ENCODE data around the gene FOXD4L1.
"Not testable (repeated sequence)": the region's sequence is repeated elsewhere in the genome, so short reads cannot be mapped to it uniquely, and the experiment has no call there.

Gene FOXD4L1

GRCh38 chr2:113527350-113528045 is 29.0 kb downstream of the FOXD4L1 start:
- not testable (repeated sequence) for DNase-seq

- not testable (repeated sequence) for DNase-seq
Measured at GRCh38 chr2:113528126-113528525, 29.7 kb downstream of the FOXD4L1 start.

- not testable (repeated sequence) for DNase-seq
Measured at GRCh38 chr2:113528904-113529303, 30.4 kb downstream of the FOXD4L1 start.

- not testable (repeated sequence) for DNase-seq
Measured at GRCh38 chr2:113532991-113533390, 34.5 kb downstream of the FOXD4L1 start.

- not testable (repeated sequence) for DNase-seq
Measured at GRCh38 chr2:113536573-113536972, 38.1 kb downstream of the FOXD4L1 start.

GRCh38 chr2:113540834-113541203 is 42.4 kb downstream of the FOXD4L1 start:
- not testable (repeated sequence) for DNase-seq

- DNase-seq, result not testable (repeated sequence)
Measured at GRCh38 chr2:113541204-113541975, 42.9 kb downstream of the FOXD4L1 start.

- DNase-seq, result not testable (repeated sequence)
Measured at GRCh38 chr2:113541976-113542485, 43.6 kb downstream of the FOXD4L1 start.

GRCh38 chr2:113542529-113542928 is 44.1 kb downstream of the FOXD4L1 start:
- not testable (repeated sequence) for DNase-seq

Data from NCI-H187 treated with DMSO at 0.1 percent for 48 hours (cell line).